ENCODE measurements around the gene CDC42SE1.

DNA sequence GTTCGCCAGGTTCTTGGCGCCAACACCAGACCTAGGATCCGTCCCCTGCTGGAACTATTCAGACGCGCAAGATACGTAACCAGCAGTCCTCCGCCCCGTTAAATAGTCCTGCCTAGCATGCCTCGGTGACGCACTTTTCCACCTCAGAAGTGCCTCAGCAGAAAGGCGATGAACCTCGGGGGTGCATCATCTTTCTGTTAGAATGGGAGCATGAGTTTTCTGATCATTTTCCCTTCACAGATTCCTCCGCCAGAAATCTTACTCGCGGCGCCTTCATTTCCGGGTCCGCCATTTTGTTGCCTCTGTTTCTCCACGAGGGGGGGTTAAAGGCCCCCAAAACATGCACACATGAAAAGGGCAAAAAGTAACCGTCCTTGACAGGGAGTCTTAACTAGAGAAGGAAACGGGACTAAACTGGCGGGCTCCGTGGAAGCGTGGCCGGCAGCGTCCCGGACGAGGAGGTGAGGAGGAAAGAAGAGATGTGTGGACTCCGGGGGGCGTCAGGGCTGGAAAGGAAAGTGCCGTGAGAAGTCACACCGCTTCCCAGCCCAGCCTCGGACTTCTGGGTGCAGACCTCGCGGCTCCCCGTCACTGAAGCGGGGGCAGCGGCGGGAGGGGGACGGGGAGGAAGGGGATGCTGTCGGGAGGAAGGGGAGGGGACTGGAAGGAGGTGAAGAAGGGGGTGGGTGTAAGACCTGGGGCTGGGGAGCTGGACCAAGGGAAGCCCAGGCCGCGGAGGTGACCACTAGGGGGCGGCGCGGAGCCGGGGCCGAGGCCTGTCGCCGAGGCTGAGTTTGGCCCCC lies 11.3 kb upstream of the CDC42SE1 start, which contains the start of gene GABPB2:
- peak; percentile 43 to 50 for TF ChIP-seq POLR2A (IDR thresholded peaks at IDR 0.05)
- TF ChIP-seq, protein P1, sequence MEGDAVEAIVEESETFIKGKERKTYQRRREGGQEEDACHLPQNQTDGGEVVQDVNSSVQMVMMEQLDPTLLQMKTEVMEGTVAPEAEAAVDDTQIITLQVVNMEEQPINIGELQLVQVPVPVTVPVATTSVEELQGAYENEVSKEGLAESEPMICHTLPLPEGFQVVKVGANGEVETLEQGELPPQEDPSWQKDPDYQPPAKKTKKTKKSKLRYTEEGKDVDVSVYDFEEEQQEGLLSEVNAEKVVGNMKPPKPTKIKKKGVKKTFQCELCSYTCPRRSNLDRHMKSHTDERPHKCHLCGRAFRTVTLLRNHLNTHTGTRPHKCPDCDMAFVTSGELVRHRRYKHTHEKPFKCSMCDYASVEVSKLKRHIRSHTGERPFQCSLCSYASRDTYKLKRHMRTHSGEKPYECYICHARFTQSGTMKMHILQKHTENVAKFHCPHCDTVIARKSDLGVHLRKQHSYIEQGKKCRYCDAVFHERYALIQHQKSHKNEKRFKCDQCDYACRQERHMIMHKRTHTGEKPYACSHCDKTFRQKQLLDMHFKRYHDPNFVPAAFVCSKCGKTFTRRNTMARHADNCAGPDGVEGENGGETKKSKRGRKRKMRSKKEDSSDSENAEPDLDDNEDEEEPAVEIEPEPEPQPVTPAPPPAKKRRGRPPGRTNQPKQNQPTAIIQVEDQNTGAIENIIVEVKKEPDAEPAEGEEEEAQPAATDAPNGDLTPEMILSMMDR (IDR thresholded peaks at IDR 0.05 in 4 of 5, conservative IDR thresholded peaks at IDR 0.05 in 1 of 5) = peak; percentile 57 to 94 (median 90)
